ENCODE results near the gene GJC2. TPM values are rescaled to one million over a fixed set of nuclear protein-coding genes. Genes with fewer than 3 reads are reported as not detected.
A peak's percentile ranks its signal among the peaks of the same experiment; 100 is the strongest.

Gene GJC2
- total RNA-seq, 1 donor from 2014 or later = 6.9 TPM

- Histone ChIP-seq H3K9me3 (no peaks in the 10 kb centered on the region), H3K4me3 (no peak overlapping the region), H3K36me3 (peaks cover 32% of the 10 kb centered on the region), H3K27ac (no peak overlapping the region), H3K27me3 (no peaks in the 10 kb centered on the region), H3K4me1 (peaks cover 61% of the 10 kb centered on the region)
- ATAC-seq (no peak), DNase-seq (no peak)
- no peak for TF ChIP-seq CTCF (IDR thresholded peaks at IDR 0.05)
- intact Hi-C loops (cut with DNase I) = no loop called here
These were observed 4.0 kb upstream of the GJC2 start for GRCh38 chr1:228145463-228146416.

- Histone ChIP-seq H3K27ac (no peak overlapping the region), H3K9me3 (no peaks in the 10 kb centered on the region), H3K27me3 (no peaks in the 10 kb centered on the region), H3K36me3 (peaks cover 32% of the 10 kb centered on the region), H3K4me3 (no peak overlapping the region), H3K4me1 (peaks cover 63% of the 10 kb centered on the region)
- no peak for TF ChIP-seq CTCF (IDR thresholded peaks at IDR 0.05)
- no peak for DNase-seq
- ATAC-seq = no peak
- intact Hi-C loops (cut with DNase I) = no loop called here
These were observed 3.1 kb upstream of the GJC2 start for GRCh38 chr1:228146417-228147150.

- no peak for DNase-seq
- peaks cover 62% of the 10 kb centered on the region for H3K4me1 ChIP-seq
- H3K4me3 ChIP-seq = no peak overlapping the region
- intact Hi-C loops (cut with DNase I) = no loop called here
- H3K9me3 ChIP-seq = no peaks in the 10 kb centered on the region
- H3K36me3 ChIP-seq = peaks cover 32% of the 10 kb centered on the region
- ATAC-seq = no peak
- H3K27me3 ChIP-seq = no peaks in the 10 kb centered on the region
- no peak for TF ChIP-seq CTCF (IDR thresholded peaks at IDR 0.05)
- peak overlapping the region; percentile 82 for H3K27ac ChIP-seq
These were observed 2.5 kb upstream of the GJC2 start for GRCh38 chr1:228147151-228147693.

GRCh38 chr1:228147768-228148167, 2.0 kb upstream of the GJC2 start:
- Histone ChIP-seq H3K4me3 (no peak overlapping the region), H3K27ac (peak overlapping the region; percentile 82), H3K27me3 (no peaks in the 10 kb centered on the region), H3K36me3 (peaks cover 32% of the 10 kb centered on the region), H3K4me1 (peaks cover 56% of the 10 kb centered on the region), H3K9me3 (no peaks in the 10 kb centered on the region)
- intact Hi-C loops (cut with DNase I) = no loop called here
- DNase-seq (no peak), ATAC-seq (no peak)
- no peak for TF ChIP-seq CTCF (IDR thresholded peaks at IDR 0.05)

- intact Hi-C loops (cut with DNase I) = no loop called here
- peak overlapping the region; percentile 82 for H3K27ac ChIP-seq
- no peak for TF ChIP-seq CTCF (IDR thresholded peaks at IDR 0.05)
- peaks cover 32% of the 10 kb centered on the region for H3K36me3 ChIP-seq
- H3K4me1 ChIP-seq = peaks cover 51% of the 10 kb centered on the region
- no peak for ATAC-seq
- H3K9me3 ChIP-seq = no peaks in the 10 kb centered on the region
- no peaks in the 10 kb centered on the region for H3K27me3 ChIP-seq
- DNase-seq = no peak
- H3K4me3 ChIP-seq = no peak overlapping the region
These were observed 1.4 kb upstream of the GJC2 start for GRCh38 chr1:228148196-228148861.

All from upper lobe of right lung (tissue), 1 donor.